Heart left ventricle (tissue), 13 donors: ENCODE data around the gene TNFSF11.

Experiments
- CTCF ChIP-seq, 12 donors: fragments of 200-600 bp; sonication (generic) in 4 of 12; IDR thresholded peaks; one replicate each; pipeline versions ENCODE4 v1.5.0 to v1.8.0; 2018 to 2022; ENCODE audit warnings: antibody characterized with exemption in 12 of 12, mild to moderate bottlenecking in 5 of 12
- POLR2A ChIP-seq, 2 donors: fragments of 450-650 bp; IDR thresholded peaks; one replicate each; pipeline ENCODE4 v1.6.1; 2017; ENCODE audit warnings: antibody characterized with exemption in 2 of 2, mild to moderate bottlenecking in 2 of 2, moderate library complexity in 2 of 2
- donor health status: ischemic (EF 13 %, LVEDD 7.1; RV severe dilation, severe dysfunction).
- donor health status: DM: no; HTN: yes; CAD: no.
- donor health status: DM: no; HTN: no; CAD: no.
- donor health status: ischemic (EF 25% LVEDD 6.9; RV normal size, moderate dysfunction).
- donor health status: ischemic (EF 25% LVEDD 5.7; RV mildly dilated, moderate dysfunction).
- donor health status: ischemic (EF 35%, LVEDD 5.7; RV mildly dilated, moderate dysfunction).
- donor health status: nonischemic (EF 11% LVEDD 7.7; RV severe dilation, severe dysfunction).
- donor health status: DM: yes; HTN: yes; CAD: no.
- donor health status: PGD.
- donor health status: ischemic (EF 29% LVEDD 5.4; RV normal size, mild dysfunction).
- donor health status: nonischemic (EF 23%, LVEDD 6.1; RV moderate dilation, normal function).

GRCh38 chr13:42631181-42631580 lies 57.2 kb downstream of the TNFSF11 start:
- TF ChIP-seq CTCF (IDR thresholded peaks at IDR 0.05) = no peak
- TF ChIP-seq POLR2A (IDR thresholded peaks at IDR 0.05) = no peak
